MV-4-11 (cell line): ENCODE measurements around the gene LPP.
A peak's percentile ranks its signal among the peaks of the same experiment; 100 is the strongest.

Experiments
- DNase-seq: peaks from one replicate; lab custom pipeline; 2025; lab: John Stamatoyannopoulos, UW

The LPP gene

GRCh38 chr3:188170461-188171459, 16.8 kb downstream of the LPP start:
- DNase-seq, result no peak

GRCh38 chr3:188171682-188172467, 17.9 kb downstream of the LPP start:
- no peak for DNase-seq

DNA sequence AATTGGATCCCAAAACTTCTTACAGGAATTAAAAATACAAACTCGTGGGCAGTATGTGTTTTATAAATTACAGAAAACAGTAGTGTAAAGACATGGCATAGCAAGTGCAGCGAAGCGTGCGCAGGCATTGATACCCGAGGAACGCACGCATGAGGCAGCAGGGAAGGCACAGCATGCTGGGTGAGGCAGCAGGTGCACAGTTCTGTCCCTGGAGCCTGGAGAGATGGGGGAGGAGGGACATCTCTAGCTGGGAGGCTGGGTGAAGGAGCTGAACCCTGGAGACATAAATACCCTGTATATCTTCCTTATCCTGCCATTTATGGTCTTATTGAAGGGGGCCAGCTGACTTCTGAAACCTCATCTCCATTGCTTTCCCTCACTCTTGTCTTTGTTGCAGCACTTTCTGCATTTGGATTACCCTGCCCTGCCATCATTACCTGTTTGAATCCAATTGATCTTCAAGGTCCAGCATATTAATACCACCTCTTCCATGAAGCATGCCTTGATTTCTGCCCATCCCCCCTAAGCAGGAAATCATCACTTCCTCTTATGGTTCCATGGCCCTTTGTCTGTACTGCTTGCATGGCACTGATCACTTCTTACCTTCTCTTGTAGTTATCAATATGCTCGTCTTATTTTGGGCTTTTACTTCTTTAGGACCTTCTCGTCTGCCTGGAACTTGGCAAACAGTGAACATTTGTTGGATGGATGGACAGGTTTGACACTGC, 20.5 kb downstream of the LPP start:
- peak; percentile 25 for DNase-seq

DNA sequence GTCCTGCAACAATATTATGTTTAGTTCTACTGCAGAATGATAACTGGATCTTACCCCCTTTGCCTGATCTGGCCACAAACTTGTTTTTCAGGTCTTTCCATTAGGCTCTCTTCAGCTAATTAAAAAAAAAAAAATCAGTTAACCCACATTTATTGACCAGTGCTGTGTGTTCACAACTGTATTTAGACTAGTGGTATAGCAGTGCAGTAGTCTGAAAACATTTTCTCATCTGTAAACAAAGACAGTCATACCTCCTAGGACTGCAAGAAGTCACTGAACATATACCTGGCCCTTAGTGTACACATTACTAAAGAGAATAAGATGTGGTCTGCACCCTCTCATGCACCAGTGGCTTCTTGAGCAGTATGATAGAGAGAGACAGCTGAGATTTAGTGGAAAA, 22.5 kb downstream of the LPP start:
- DNase-seq, result no peak

- no peak for DNase-seq
These were observed 22.9 kb downstream of the LPP start for GRCh38 chr3:188176884-188177283.

DNA sequence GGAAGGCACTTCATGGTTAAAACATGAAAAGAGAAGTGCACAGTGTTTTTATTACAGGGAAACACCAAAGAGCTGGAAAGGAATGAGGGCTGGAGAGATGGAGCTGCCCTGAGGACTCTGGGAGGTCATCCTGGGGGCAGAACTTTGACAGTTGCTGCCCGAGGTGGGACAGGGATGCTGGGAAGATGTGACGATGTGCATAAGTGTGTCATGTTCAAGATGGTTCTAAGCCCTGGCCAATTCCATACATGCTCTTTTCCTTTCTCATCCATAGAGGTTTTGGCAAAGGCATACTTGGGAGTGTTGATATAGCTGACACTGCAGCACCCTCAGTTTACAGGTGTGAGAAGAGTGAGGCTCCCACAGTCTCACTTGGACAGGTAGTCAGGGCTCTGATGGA, 23.8 kb downstream of the LPP start:
- DNase-seq, result no peak

GRCh38 chr3:188178293-188178936, 24.5 kb downstream of the LPP start:
- DNase-seq, result no peak

- no peak for DNase-seq
These were observed 25.3 kb downstream of the LPP start for GRCh38 chr3:188179006-188179966.

GRCh38 chr3:188180114-188180513, 26.2 kb downstream of the LPP start:
- DNase-seq, result no peak

GRCh38 chr3:188183452-188183851, 29.5 kb downstream of the LPP start:
- no peak for DNase-seq

DNA sequence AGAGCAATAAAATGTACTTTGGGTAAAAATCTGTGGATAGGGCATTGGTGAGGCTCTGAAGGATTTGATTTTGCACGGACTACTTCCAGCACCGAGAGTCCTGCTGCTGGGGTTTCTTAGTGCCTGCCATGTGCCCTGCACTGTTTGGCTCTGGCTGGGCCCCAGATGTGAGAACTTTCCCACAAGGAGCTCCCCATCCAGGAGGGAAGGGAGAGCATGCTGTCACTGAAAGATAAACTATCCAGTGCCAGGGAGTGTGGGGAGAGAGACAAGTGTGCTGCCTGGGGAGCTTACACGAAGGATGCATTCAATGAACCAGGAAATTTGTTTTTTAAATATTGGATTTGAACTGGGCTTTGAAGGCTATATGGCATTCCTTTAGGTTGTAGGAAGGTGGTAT, 30.2 kb downstream of the LPP start:
- DNase-seq, result no peak

- no peak for DNase-seq
These were observed 30.7 kb downstream of the LPP start for GRCh38 chr3:188184649-188185048.

DNA sequence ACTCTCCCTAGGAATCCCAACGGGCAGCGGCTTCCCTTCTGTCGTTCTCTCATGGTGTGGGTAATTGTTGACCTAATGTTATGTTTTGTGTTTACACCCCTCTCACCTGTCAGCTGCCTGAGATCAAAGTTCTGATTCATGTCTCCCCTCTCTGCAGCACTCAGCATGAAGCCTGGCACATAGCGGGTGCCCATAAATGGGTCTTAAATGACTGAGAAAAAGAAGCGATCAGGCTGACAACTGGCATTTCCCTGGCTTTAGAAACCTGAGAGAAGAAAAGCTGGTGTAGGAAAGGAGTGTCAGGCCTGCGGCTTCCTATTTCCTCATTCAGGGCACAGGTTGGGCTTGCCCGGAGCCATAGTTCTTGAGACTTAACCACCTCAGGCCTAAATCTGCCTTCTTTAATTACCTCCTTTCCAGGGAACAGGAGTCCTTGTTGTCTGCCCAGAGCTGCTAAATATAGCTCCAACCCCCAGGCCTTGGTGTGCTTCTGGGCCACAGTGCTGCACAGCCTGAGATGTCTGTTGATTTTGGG, 31.8 kb downstream of the LPP start:
- no peak for DNase-seq

DNA sequence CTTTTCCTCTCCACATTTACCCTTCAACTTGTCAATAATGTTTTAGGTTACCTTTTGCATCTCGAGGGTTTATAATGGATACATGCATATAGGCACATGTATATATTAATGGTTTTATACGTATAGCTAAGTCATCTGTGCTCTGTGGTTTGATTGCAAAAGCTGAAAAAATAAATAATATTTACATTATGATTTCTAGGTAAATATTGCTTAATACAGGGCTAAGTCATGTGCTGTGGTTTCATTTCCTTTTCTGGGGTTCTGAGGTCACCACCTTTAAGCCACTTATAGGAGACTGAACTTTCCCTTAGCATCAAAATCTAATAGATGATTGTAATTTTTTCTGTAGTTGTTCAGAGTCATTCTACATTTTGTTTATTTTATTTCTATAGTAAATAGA, 33.1 kb downstream of the LPP start:
- peak; percentile 73 for DNase-seq

DNA sequence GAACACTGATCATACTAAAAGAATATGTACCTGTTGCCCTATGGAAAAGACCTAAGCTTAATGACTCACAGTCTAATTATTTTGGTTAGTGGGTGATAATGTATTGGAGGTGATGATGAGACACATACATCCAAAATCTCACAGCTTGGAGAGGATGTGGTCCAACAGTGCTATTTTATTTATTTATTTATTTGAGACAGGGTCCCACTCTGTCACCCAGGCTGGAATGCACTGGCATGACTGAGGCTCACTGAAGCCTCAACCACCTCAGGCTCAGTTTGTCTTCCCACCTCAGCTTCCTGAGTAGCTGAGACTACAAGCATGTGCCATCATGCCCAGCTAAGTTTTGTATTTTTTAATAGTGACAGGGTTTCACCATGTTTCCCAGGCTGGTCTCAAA, 35.0 kb downstream of the LPP start:
- no peak for DNase-seq

GRCh38 chr3:188191460-188191859, 37.5 kb downstream of the LPP start:
- DNase-seq, result no peak

- DNase-seq, result no peak
These were observed 38.1 kb downstream of the LPP start for GRCh38 chr3:188192034-188192433.

DNA sequence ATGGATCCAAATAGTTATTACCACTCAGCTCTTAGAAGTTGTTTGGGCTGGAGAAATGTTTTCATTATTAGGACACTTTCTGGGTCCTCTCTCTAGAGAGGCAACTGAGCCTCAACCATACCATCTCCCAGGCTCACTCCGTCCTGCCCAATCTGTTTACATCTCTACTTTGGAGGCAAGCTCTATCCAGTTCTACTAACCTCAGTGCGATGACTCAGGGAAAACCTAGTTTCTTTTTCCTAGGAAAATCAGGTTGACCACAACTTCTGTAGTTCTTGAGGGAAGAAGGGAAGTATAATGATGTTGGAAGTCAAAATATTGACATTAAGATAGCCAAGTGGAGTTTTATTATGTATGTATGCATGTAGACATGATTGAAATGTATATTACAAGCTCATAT, 40.4 kb downstream of the LPP start:
- no peak for DNase-seq

GRCh38 chr3:188196232-188196990, 42.5 kb downstream of the LPP start:
- no peak for DNase-seq

- DNase-seq, result no peak
These were observed 43.5 kb downstream of the LPP start for GRCh38 chr3:188197388-188197847.
